Stimulated activated memory B cell treated with anti-CD40 and anti-IgM and Interleukin-4, amounts not matched to agents 10 μg/mL and 1 μg/mL and 100 μg/mL, for 72 hours (primary cell): ENCODE results near the gene ABCD1.
"Not testable (repeated sequence)": the region's sequence is repeated elsewhere in the genome, so short reads cannot be mapped to it uniquely, and the experiment has no call there.

Experiments
- ATAC-seq: fragments of 150-1000 bp; cut with Tn5 transposase; 2 replicates; pipeline ENCODE4 v1.10.0; 2021
- H3K27ac Mint-ChIP-seq: one replicate; pipeline ENCODE4 v1.8.0; 2022; ENCODE audit warnings: mild to moderate bottlenecking, mixed read lengths
- H3K27me3 Mint-ChIP-seq: one replicate; pipeline ENCODE4 v1.8.0; 2022; ENCODE audit warnings: mixed read lengths
- H3K36me3 Mint-ChIP-seq: one replicate; pipeline ENCODE4 v1.8.0; 2022; ENCODE audit warnings: mixed read lengths
- H3K4me1 Mint-ChIP-seq: one replicate; pipeline ENCODE4 v1.8.0; 2022; ENCODE audit warnings: mixed read lengths
- H3K4me3 Mint-ChIP-seq: one replicate; pipeline ENCODE4 v1.8.0; 2022; ENCODE audit warnings: mild to moderate bottlenecking, moderate library complexity, mixed read lengths
- H3K9me3 Mint-ChIP-seq: one replicate; pipeline ENCODE4 v1.8.0; 2022; ENCODE audit warnings: mixed read lengths

The ABCD1 gene

DNA sequence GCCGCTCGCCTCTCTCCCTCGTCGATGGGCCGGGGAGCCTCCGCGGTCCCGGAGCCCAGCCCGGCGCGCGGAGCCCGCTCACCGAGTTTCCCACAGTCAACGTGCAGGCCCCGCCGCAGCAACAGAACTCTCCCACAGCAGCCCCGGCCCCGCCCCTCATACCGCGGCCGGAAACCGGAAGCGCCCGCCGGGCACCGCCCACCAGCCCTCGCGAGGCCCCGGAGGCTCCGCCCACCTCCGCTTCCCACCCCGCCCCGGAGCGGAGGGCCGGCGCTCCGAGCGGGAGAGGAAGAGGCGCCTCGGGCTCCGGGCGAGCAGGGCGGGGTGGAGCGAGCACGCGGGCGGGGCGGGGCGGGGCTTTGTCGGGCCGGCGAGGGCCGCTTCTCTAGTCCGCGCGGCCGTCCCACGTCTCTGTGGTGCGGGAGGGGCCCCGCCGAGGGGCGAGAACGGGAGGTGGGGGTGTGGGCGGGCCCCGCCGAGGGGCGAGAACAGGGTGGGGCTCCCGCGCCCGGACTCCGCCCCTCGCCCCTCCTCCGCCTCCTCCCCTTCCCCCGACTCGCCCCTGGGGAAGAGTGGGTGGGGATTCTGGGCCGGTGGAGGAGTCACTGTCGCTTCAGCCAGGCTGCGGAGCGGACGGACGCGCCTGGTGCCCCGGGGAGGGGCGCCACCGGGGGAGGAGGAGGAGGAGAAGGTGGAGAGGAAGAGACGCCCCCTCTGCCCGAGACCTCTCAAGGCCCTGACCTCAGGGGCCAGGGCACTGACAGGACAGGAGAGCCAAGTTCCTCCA is at the start of gene ABCD1, which contains the start of gene BCAP31:
TSS of gene ABCD1 (plus strand) at position 605 of the 787 bp plus-strand sequence. CDS start 411 bp downstream, outside the sequence.
TSS of gene BCAP31 (minus strand) at position 136 of the 787 bp plus-strand sequence. CDS start 1,143 bp downstream, outside the sequence.
- Mint-ChIP-seq H3K36me3 (no peaks in the 10 kb centered on the region), H3K27me3 (no peaks in the 10 kb centered on the region), H3K9me3 (no peaks in the 10 kb centered on the region), H3K4me3 (peak within 1 kb of the TSS; percentile 91), H3K4me1 (peaks cover 33% of the 10 kb centered on the region), H3K27ac (peak within 1 kb of the TSS; percentile 86)
- ATAC-seq = peak; percentile 84

DNA sequence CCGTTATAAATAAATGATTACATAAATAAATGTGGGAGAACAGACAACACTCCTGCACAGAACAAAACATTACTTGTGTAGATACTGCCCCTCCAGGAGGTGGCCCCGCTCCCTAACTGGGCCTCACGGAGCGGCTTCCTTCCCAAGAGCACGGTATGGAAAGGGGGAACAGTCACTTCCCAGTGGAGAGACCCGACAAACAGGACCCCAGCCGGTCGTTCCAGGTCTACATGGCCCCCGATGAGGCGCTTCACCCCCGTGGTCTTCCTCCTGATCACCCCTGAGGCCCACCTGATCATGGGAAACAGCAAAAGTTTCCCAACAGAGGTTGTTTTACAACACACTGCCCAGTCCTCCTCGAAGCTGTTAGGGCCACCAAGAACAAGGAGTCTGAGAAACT is 43.5 kb upstream of the ABCD1 start:
- Mint-ChIP-seq H3K4me1 (no peaks in the 10 kb centered on the region), H3K27me3 (no peaks in the 10 kb centered on the region), H3K27ac (no peak overlapping the region), H3K9me3 (no peaks in the 10 kb centered on the region), H3K36me3 (no peaks in the 10 kb centered on the region), H3K4me3 (no peak overlapping the region)
- no peak for ATAC-seq

DNA sequence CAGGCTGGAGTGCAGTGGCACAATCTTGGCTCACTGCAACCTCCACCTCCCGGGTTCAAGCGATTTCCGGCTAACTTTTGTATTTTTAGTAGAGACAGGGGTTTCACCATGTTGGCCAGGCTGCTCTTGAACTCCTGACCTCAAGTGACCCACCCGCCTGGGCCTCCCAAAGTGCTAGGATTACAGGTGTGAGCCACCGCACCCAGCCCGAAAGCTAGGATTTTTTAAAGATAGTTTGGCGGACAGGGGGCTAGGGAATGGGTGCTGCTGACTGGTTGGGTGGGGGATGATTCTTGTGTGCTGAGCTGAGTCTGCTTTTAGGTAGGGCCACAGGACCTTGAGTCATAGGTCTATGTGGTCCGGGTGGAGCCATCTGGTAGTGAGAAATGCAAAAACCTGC is 41.2 kb upstream of the ABCD1 start:
- H3K9me3 Mint-ChIP-seq, H3K27me3 Mint-ChIP-seq, ATAC-seq, H3K4me3 Mint-ChIP-seq, H3K36me3 Mint-ChIP-seq, H3K27ac Mint-ChIP-seq, H3K4me1 Mint-ChIP-seq: not testable (repeated sequence)

GRCh38 chrX:153684467-153685155 is 40.0 kb upstream of the ABCD1 start:
- ATAC-seq = no peak
- no peaks in the 10 kb centered on the region for H3K36me3 Mint-ChIP-seq

DNA sequence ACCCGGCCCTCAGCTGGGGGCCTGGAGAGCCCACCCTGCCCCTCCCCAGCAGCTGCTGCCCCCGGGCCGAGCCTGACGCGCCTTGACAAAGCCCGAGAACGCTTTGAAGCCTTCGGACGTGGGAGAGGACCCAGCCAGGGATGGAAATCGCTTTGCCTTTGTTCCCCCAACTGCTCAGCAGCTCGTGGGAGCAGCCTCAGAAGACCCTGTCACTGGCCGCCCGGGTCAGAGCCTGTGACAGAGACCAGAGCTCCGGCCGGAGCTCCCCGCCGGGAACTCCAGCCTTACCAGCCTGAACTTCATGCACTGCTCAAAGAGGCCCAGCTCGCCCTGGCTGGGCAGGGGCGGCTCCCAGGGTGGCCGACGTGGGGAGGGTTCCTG is 39.5 kb upstream of the ABCD1 start:
- H3K9me3 Mint-ChIP-seq = no peaks in the 10 kb centered on the region
- peaks cover 12% of the 10 kb centered on the region for H3K27me3 Mint-ChIP-seq
- no peak overlapping the region for H3K4me3 Mint-ChIP-seq
- no peaks in the 10 kb centered on the region for H3K36me3 Mint-ChIP-seq
- H3K4me1 Mint-ChIP-seq = peaks cover 6% of the 10 kb centered on the region
- H3K27ac Mint-ChIP-seq = no peak overlapping the region
- ATAC-seq = no peak

More at GRCh38 chrX:153684467-153685155, 40.0 kb upstream of the ABCD1 start:
- Mint-ChIP-seq H3K4me1 (peaks cover 6% of the 10 kb centered on the region), H3K27me3 (peaks cover 8% of the 10 kb centered on the region), H3K27ac (no peak overlapping the region), H3K4me3 (no peak overlapping the region), H3K9me3 (no peaks in the 10 kb centered on the region)

GRCh38 chrX:153685751-153686696 is 38.6 kb upstream of the ABCD1 start:
- no peak overlapping the region for H3K4me3 Mint-ChIP-seq
- no peaks in the 10 kb centered on the region for H3K36me3 Mint-ChIP-seq
- peaks cover 6% of the 10 kb centered on the region for H3K4me1 Mint-ChIP-seq
- H3K27ac Mint-ChIP-seq = no peak overlapping the region
- peaks cover 18% of the 10 kb centered on the region for H3K27me3 Mint-ChIP-seq
- H3K9me3 Mint-ChIP-seq = no peaks in the 10 kb centered on the region
- ATAC-seq = no peak

DNA sequence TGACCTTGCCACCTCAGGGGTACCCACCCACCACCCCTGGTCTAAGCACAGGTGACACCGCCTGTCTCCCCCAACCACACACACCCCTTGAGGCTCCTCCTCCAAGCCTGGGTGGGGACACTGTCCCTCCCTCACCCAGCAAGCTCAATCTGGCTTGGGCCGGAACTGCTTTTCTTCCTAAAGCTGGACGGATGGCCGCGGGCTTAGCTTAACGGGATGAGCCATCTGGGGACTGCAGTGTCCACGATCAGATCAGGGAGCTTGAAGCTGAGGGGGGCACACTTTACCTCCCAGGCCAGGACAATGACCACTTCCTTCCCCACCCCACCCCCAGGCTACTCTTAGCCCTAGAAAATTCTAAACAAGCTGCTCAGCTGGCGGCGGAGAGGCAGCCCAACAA is 37.9 kb upstream of the ABCD1 start:
- Mint-ChIP-seq H3K27ac (no peak overlapping the region), H3K9me3 (no peaks in the 10 kb centered on the region), H3K27me3 (peaks cover 18% of the 10 kb centered on the region), H3K36me3 (no peaks in the 10 kb centered on the region), H3K4me3 (peak overlapping the region; percentile 15), H3K4me1 (peaks cover 6% of the 10 kb centered on the region)
- no peak for ATAC-seq

DNA sequence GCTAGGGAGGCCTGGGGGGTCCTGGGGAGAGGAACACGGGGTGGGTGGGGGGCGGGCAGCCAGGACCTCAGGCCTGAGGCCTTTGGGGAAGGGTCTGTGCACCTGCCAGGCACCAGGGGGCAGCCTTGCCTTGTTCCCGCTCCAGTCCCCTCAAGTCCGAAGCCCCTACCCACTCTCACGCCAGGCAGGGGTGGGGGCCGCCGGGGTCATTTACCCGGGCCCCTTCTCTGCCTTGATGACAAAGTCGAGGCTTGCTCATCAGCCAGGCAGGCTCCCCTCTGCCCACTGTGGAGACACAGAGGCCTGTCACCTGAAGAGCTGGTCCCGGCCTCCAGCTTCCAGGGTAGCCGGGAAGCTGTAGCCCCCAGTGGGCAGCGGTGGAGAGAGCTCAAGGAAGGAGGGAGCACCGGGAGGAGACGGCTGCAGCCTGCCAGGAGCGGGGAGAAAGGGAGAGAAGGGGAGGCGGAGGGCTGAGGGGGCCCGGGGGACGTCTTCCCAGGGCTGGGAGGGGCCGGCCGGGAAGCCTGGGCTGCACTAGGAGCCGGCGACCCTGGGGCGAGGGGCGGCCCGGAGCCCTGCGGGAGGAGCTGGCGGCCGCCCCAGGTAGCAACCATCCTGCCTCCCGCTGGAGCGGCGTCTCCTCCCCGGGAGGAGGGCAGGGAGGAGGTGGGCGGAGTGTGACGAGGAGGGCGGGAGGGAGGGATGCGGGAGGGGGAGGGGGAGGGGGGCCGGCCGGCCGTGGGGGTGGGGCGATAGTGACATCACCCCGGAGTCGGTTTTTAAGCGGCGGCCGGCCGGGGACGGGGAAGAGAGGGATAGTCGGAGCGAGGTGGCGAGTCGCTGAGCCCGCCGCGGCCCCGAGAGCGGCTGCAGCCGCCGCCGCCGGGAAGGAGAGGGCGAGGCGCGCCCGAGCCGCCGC is 37.3 kb upstream of the ABCD1 start, which contains the start of gene SLC6A8:
TSS of gene SLC6A8 (plus strand) at position 806 of the 919 bp plus-strand sequence. CDS start 649 bp downstream, outside the sequence.
- Mint-ChIP-seq H3K9me3 (no peaks in the 10 kb centered on the region), H3K4me1 (peaks cover 6% of the 10 kb centered on the region), H3K4me3 (peak within 1 kb of the TSS; percentile 90), H3K27ac (peak within 1 kb of the TSS; percentile 62), H3K27me3 (peaks cover 18% of the 10 kb centered on the region), H3K36me3 (no peaks in the 10 kb centered on the region)
- peak; percentile 27 for ATAC-seq

GRCh38 chrX:153688071-153688470 is 36.6 kb upstream of the ABCD1 start:
- H3K27ac Mint-ChIP-seq = no peak overlapping the region
- ATAC-seq = peak; percentile 9
- H3K9me3 Mint-ChIP-seq = no peaks in the 10 kb centered on the region
- no peak overlapping the region for H3K4me3 Mint-ChIP-seq
- no peaks in the 10 kb centered on the region for H3K36me3 Mint-ChIP-seq
- peaks cover 18% of the 10 kb centered on the region for H3K27me3 Mint-ChIP-seq
- H3K4me1 Mint-ChIP-seq = peaks cover 6% of the 10 kb centered on the region

GRCh38 chrX:153688506-153688905 is 36.1 kb upstream of the ABCD1 start:
- peak; percentile 21 for ATAC-seq
- Mint-ChIP-seq H3K27ac (no peak overlapping the region), H3K9me3 (no peaks in the 10 kb centered on the region), H3K4me1 (peaks cover 6% of the 10 kb centered on the region), H3K4me3 (no peak overlapping the region), H3K27me3 (peaks cover 18% of the 10 kb centered on the region), H3K36me3 (no peaks in the 10 kb centered on the region)

GRCh38 chrX:153688911-153689590 is 35.6 kb upstream of the ABCD1 start:
- peaks cover 6% of the 10 kb centered on the region for H3K4me1 Mint-ChIP-seq
- H3K27ac Mint-ChIP-seq = no peak overlapping the region
- H3K4me3 Mint-ChIP-seq = no peak overlapping the region
- no peaks in the 10 kb centered on the region for H3K9me3 Mint-ChIP-seq
- H3K36me3 Mint-ChIP-seq = peaks cover under 1% of the 10 kb centered on the region
- H3K27me3 Mint-ChIP-seq = peaks cover 18% of the 10 kb centered on the region
- ATAC-seq = no peak

DNA sequence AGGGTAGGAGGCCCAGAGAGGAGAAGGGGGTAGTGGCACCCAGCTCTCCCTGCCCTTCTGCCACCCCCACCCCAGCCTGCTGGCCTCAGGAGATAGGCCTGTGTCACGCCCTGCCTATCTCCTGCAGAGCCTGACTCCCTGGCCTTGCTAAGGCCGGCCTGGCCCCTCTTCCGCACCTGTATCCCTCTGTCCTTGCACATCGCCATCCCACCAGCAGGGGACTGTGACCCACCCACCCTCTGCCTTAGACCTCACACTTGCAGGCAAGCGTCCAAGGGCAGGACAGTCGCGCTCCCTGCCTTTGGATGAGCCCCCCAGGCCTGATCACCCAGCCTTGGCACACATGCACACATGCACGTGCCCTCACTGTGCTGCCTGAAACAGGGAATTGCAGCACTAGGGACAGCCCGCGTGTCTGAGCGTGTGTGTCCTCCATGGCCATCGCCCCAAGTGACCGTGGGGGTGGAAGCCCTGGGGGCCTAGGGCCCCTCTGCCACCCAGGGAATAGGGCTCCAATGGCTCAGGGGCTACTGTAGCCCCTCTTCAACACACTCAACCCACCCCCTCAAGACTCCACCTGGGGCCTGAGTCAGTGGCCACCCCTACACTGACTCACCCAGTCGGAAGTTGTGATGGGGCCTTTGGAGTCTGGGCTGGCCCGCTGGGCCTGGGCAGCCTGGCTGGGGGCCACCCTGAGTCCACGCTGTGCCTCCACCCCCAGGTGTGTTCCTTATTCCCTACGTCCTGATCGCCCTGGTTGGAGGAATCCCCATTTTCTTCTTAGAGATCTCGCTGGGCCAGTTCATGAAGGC is 34.8 kb upstream of the ABCD1 start:
- no peak overlapping the region for H3K27ac Mint-ChIP-seq
- no peak overlapping the region for H3K4me3 Mint-ChIP-seq
- H3K36me3 Mint-ChIP-seq = peaks cover 4% of the 10 kb centered on the region
- H3K27me3 Mint-ChIP-seq = peaks cover 18% of the 10 kb centered on the region
- no peaks in the 10 kb centered on the region for H3K9me3 Mint-ChIP-seq
- peaks cover 6% of the 10 kb centered on the region for H3K4me1 Mint-ChIP-seq
- ATAC-seq = no peak

DNA sequence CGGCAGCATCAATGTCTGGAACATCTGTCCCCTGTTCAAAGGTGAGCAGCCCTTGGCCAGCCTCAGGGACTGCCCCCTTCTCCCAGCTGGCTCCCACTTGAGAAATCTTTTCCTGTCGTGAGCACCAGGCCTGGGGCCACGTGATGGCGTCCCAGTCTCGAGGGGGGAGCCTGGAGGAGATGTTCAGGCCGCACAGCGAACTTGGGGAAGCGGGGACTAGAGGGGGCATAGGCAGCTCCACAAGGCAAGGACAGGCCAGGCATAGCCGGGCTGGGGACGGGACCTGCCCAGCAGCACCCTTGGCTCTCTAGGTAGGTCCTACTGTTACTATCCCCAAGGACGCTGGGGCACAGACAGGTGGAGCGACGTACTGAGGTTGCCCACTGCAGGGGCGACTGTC is 34.2 kb upstream of the ABCD1 start:
- Mint-ChIP-seq H3K9me3 (no peaks in the 10 kb centered on the region), H3K4me3 (no peak overlapping the region), H3K36me3 (peaks cover 4% of the 10 kb centered on the region), H3K4me1 (peaks cover 6% of the 10 kb centered on the region), H3K27me3 (peaks cover 18% of the 10 kb centered on the region), H3K27ac (no peak overlapping the region)
- ATAC-seq = no peak
